Measurements from ENCODE around the gene CLIP2.
"Not testable (repeated sequence)": the region's sequence is repeated elsewhere in the genome, so short reads cannot be mapped to it uniquely, and the experiment has no call there.

The CLIP2 gene

GRCh38 chr7:74394601-74395000 lies 105.4 kb downstream of the CLIP2 start:
- not testable (repeated sequence) for H3K9me2 ChIP-seq (replicated peaks; ENCODE audit: insufficient read depth, low read length); H3K4me1 ChIP-seq (ENCODE audit: low read length); H3K27ac ChIP-seq (ENCODE audit: low read length); H3K4me3 ChIP-seq (ENCODE audit: low read length); H3K9me3 ChIP-seq (replicated peaks; ENCODE audit: insufficient read depth, low read length); DNase-seq; H3K9ac ChIP-seq (ENCODE audit: low read length); H3F3A ChIP-seq (ENCODE audit: insufficient read depth, low read length); H3K79me2 ChIP-seq (ENCODE audit: low read length); H3K36me3 ChIP-seq (replicated peaks; ENCODE audit: insufficient read depth, low read length); H3K4me2 ChIP-seq (ENCODE audit: low read depth, low read length); H4K20me1 ChIP-seq (ENCODE audit: insufficient read depth, low read length); H2AFZ ChIP-seq (ENCODE audit: low read length); H3K27me3 ChIP-seq (replicated peaks; ENCODE audit: insufficient read depth, low read length)
- TF ChIP-seq, protein P1, sequence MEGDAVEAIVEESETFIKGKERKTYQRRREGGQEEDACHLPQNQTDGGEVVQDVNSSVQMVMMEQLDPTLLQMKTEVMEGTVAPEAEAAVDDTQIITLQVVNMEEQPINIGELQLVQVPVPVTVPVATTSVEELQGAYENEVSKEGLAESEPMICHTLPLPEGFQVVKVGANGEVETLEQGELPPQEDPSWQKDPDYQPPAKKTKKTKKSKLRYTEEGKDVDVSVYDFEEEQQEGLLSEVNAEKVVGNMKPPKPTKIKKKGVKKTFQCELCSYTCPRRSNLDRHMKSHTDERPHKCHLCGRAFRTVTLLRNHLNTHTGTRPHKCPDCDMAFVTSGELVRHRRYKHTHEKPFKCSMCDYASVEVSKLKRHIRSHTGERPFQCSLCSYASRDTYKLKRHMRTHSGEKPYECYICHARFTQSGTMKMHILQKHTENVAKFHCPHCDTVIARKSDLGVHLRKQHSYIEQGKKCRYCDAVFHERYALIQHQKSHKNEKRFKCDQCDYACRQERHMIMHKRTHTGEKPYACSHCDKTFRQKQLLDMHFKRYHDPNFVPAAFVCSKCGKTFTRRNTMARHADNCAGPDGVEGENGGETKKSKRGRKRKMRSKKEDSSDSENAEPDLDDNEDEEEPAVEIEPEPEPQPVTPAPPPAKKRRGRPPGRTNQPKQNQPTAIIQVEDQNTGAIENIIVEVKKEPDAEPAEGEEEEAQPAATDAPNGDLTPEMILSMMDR (IDR thresholded peaks at IDR 0.05; ENCODE audit: low read length): peak; percentile 18; the same call in 1 of the 2 replicates

- no peaks in the 10 kb centered on the region for H4K20me1 ChIP-seq (ENCODE audit: insufficient read depth, low read length)
- no peak overlapping the region for H3K4me3 ChIP-seq (ENCODE audit: low read length)
- no peak for TF ChIP-seq EZH2 (optimal IDR thresholded peaks at IDR 0.05; ENCODE audit: low read depth, low read length)
- no peak for TF ChIP-seq EZH2phosphoT487 (IDR thresholded peaks at IDR 0.05; ENCODE audit: low read length)
- TF ChIP-seq, protein P1 (IDR thresholded peaks at IDR 0.05; ENCODE audit: low read length): no peak
- no peak overlapping the region for H3K27ac ChIP-seq (ENCODE audit: low read length)
- DNase-seq: no peak
- H3K9me2 ChIP-seq (replicated peaks; ENCODE audit: insufficient read depth, low read length): no peaks in the 10 kb centered on the region
- no peaks in the 10 kb centered on the region for H3K9me3 ChIP-seq (replicated peaks; ENCODE audit: insufficient read depth, low read length)
- H3K4me2 ChIP-seq (ENCODE audit: low read depth, low read length): no peak overlapping the region
- H3K9ac ChIP-seq (ENCODE audit: low read length): no peak overlapping the region
- no peak overlapping the region for H2AFZ ChIP-seq (ENCODE audit: low read length)
- no peaks in the 10 kb centered on the region for H3K36me3 ChIP-seq (replicated peaks; ENCODE audit: insufficient read depth, low read length)
- H3K4me1 ChIP-seq (ENCODE audit: low read length): no peaks in the 10 kb centered on the region
- H3K79me2 ChIP-seq (ENCODE audit: low read length): no peaks in the 10 kb centered on the region
- no peaks in the 10 kb centered on the region for H3F3A ChIP-seq (ENCODE audit: insufficient read depth, low read length)
- H3K27me3 ChIP-seq (replicated peaks; ENCODE audit: insufficient read depth, low read length): peaks cover 8% of the 10 kb centered on the region; the same call in 1 of the 2 replicates
Measured at GRCh38 chr7:74395745-74396311, 106.6 kb downstream of the CLIP2 start.

GRCh38 chr7:74396993-74397392 lies 107.8 kb downstream of the CLIP2 start:
- TF ChIP-seq, protein P1 (IDR thresholded peaks at IDR 0.05; ENCODE audit: low read length): no peak
- no peak for TF ChIP-seq EZH2 (optimal IDR thresholded peaks at IDR 0.05; ENCODE audit: low read depth, low read length)
- no peak for TF ChIP-seq EZH2phosphoT487 (IDR thresholded peaks at IDR 0.05; ENCODE audit: low read length)

More at GRCh38 chr7:74396993-74397392, 107.8 kb downstream of the CLIP2 start:
- no peak overlapping the region for H3K4me3 ChIP-seq (ENCODE audit: low read length)
- no peak for DNase-seq
- no peaks in the 10 kb centered on the region for H3K4me1 ChIP-seq (ENCODE audit: low read length)
- H3K9me2 ChIP-seq (replicated peaks; ENCODE audit: insufficient read depth, low read length): no peaks in the 10 kb centered on the region
- H3K27ac ChIP-seq (ENCODE audit: low read length): no peak overlapping the region
- peaks cover 11% of the 10 kb centered on the region; the same call in 1 of the 2 replicates for H3K27me3 ChIP-seq (replicated peaks; ENCODE audit: insufficient read depth, low read length)
- no peaks in the 10 kb centered on the region for H3K9me3 ChIP-seq (replicated peaks; ENCODE audit: insufficient read depth, low read length)
- H2AFZ ChIP-seq (ENCODE audit: low read length): no peak overlapping the region
- H3K36me3 ChIP-seq (replicated peaks; ENCODE audit: insufficient read depth, low read length): no peaks in the 10 kb centered on the region
- H3K79me2 ChIP-seq (ENCODE audit: low read length): no peaks in the 10 kb centered on the region
- no peak overlapping the region for H3K9ac ChIP-seq (ENCODE audit: low read length)
- H3F3A ChIP-seq (ENCODE audit: insufficient read depth, low read length): no peaks in the 10 kb centered on the region
- no peaks in the 10 kb centered on the region for H4K20me1 ChIP-seq (ENCODE audit: insufficient read depth, low read length)
- no peak overlapping the region for H3K4me2 ChIP-seq (ENCODE audit: low read depth, low read length)

Data from MM.1S (cell line).